Endothelial cell of umbilical vein (primary cell): ENCODE data around the gene ZNRF1.

Source experiments
- POLR2A ChIP-seq: IDR thresholded peaks from 2 replicates; pipeline ENCODE4 v1.6.1; 2012; ENCODE audit warnings: low read depth, mild to moderate bottlenecking, control low read depth, low read length
- TF ChIP-seq, protein P1 (sequence below), 2 donors: IDR thresholded peaks; 1 replicate in 1 of 2; 2 replicates in 1 of 2; pipeline ENCODE4 v1.5.1; 2011; ENCODE audit warnings: low read length in 2 of 2, mild to moderate bottlenecking in 2 of 2, moderate library complexity in 2 of 2, control low read depth in 1 of 2, inconsistent platforms in 1 of 2, low read depth in 1 of 2; ENCODE audit not compliant: insufficient read depth in 1 of 2; ENCODE audit errors: extremely low read depth in 1 of 2

DNA sequence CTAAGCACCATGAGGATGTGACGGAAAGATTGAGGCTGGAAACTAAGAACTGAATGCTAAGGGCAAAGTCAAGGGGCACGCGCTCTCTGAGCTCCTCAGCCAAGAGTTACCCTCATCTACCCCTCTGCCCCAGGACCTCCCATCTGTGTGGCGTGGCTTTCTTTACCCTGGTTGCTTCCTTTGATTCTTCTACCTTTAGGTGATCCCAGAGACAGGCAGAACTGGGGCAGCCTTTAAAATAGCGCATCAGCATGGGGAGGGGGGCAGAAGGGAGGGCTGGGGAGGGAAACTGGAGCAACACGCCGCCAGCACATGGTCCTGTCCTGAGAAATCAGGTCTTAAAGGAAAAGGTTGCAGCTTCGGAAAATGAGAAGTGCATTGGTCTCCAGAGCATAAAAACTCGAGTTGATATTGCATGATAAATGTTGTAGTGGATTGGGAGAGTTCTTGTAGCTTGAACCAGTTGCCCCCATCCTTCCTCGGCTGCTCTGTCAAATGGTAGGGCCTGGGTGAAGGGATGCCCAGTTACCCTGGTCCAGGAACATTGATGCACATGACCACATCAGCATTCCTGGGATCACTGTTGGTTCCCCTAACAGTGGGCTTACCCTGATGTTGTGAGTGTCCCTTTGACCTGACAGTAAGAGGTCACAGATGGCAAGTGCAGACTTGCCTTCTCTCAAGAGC lies 88.0 kb downstream of the ZNRF1 start:
- TF ChIP-seq, protein P1, sequence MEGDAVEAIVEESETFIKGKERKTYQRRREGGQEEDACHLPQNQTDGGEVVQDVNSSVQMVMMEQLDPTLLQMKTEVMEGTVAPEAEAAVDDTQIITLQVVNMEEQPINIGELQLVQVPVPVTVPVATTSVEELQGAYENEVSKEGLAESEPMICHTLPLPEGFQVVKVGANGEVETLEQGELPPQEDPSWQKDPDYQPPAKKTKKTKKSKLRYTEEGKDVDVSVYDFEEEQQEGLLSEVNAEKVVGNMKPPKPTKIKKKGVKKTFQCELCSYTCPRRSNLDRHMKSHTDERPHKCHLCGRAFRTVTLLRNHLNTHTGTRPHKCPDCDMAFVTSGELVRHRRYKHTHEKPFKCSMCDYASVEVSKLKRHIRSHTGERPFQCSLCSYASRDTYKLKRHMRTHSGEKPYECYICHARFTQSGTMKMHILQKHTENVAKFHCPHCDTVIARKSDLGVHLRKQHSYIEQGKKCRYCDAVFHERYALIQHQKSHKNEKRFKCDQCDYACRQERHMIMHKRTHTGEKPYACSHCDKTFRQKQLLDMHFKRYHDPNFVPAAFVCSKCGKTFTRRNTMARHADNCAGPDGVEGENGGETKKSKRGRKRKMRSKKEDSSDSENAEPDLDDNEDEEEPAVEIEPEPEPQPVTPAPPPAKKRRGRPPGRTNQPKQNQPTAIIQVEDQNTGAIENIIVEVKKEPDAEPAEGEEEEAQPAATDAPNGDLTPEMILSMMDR (IDR thresholded peaks at IDR 0.05; ENCODE audit: extremely low read depth in 1 of 2, insufficient read depth in 1 of 2, low read depth in 1 of 2, low read length in 2 of 2): no peak
- TF ChIP-seq POLR2A: no peak
